Activated T-cell treated with anti-CD3 and anti-CD28 coated beads, Interleukin-2, amount 50 U/mL, for 4 hours (primary cell): ENCODE results near the gene SYT1. TPM values are rescaled to one million over a fixed set of nuclear protein-coding genes. Genes with fewer than 3 reads are reported as not detected.

Experiments
- ATAC-seq, 2 donors: fragments of 200-7000 bp; cut with Tn5 transposase; one replicate each; pipeline ENCODE4 v1.10.0; 2021
- DNase-seq: peaks from one replicate; pipeline ENCODE4 v3.0.0-alpha.2; 2020
- H3K27me3 Mint-ChIP-seq: one replicate; pipeline ENCODE4 v1.8.0; 2021; ENCODE audit warnings: low read depth, mixed read lengths
- H3K36me3 Mint-ChIP-seq: one replicate; pipeline ENCODE4 v1.8.0; 2022; ENCODE audit warnings: mixed read lengths; ENCODE audit not compliant: insufficient read depth
- H3K4me1 Mint-ChIP-seq: one replicate; pipeline ENCODE4 v1.8.0; 2021; ENCODE audit warnings: low read depth, mixed read lengths
- H3K4me3 Mint-ChIP-seq: one replicate; pipeline ENCODE4 v1.8.0; 2021; ENCODE audit warnings: mild to moderate bottlenecking, moderate library complexity, mixed read lengths
- H3K9me3 Mint-ChIP-seq: one replicate; pipeline ENCODE4 v1.8.0; 2021; ENCODE audit warnings: mixed read lengths
- total RNA-seq, 3 donors: library from RNA; stranded (reverse); gene quantifications; one replicate each; pipeline ENCODE4 v1.2.1, GENCODE V29; 2021

SYT1 gene
- total RNA-seq, 3 donors from 2014 or later = 0.16 TPM; not detected in 2

GRCh38 chr12:78966926-78967325 lies 102.4 kb downstream of the SYT1 start:
- Mint-ChIP-seq H3K27me3 (no peaks in the 10 kb centered on the region), H3K36me3 (no peaks in the 10 kb centered on the region), H3K4me3 (no peak overlapping the region), H3K4me1 (no peaks in the 10 kb centered on the region), H3K9me3 (peaks cover 19% of the 10 kb centered on the region)
- ATAC-seq (no peak), DNase-seq (no peak)

DNA sequence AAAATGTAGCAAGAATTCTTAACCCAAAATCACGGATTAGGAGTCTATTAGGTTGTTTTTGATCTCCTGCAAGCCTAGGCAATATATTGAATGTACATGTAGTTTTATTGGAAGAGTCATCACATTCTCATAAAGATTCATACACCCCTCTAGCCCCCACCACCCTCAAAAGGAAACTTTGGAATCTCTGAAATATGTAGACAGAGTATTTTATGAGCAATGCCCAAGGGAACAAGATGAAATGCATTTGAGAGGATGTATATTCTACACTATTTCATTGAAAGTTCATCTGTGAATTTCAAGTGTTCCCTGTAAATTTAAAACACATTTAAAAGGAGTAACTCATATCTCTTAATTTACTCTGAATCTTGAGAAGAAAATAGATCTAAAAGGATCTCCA lies 103.7 kb downstream of the SYT1 start:
- Mint-ChIP-seq H3K36me3 (no peaks in the 10 kb centered on the region), H3K4me3 (no peak overlapping the region), H3K9me3 (peaks cover 19% of the 10 kb centered on the region), H3K27me3 (no peaks in the 10 kb centered on the region), H3K4me1 (no peaks in the 10 kb centered on the region)
- DNase-seq (no peak), ATAC-seq (no peak)

DNA sequence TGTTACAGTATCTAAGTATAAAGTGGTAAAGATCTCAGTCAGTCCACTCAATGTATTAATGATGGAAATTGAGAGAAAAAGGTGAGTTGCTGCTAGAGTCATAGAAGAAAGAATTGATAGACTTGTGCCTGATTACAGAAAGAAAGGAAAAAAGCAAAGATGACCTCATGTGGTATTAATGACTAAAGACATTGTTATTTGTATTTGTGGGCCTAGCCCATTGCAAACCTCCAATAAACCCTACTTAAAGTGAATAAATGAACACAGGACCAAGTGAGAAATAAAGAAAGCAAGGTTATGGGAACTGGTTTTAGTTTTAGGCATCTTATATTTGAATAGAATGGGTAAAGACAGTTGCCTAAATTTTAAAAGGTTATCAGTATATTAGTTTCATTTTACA lies 105.5 kb downstream of the SYT1 start:
- H3K4me1 Mint-ChIP-seq = no peaks in the 10 kb centered on the region
- no peak for ATAC-seq
- DNase-seq = no peak
- no peaks in the 10 kb centered on the region for H3K27me3 Mint-ChIP-seq
- peaks cover 13% of the 10 kb centered on the region for H3K9me3 Mint-ChIP-seq
- H3K4me3 Mint-ChIP-seq = no peak overlapping the region
- H3K36me3 Mint-ChIP-seq = no peaks in the 10 kb centered on the region

DNA sequence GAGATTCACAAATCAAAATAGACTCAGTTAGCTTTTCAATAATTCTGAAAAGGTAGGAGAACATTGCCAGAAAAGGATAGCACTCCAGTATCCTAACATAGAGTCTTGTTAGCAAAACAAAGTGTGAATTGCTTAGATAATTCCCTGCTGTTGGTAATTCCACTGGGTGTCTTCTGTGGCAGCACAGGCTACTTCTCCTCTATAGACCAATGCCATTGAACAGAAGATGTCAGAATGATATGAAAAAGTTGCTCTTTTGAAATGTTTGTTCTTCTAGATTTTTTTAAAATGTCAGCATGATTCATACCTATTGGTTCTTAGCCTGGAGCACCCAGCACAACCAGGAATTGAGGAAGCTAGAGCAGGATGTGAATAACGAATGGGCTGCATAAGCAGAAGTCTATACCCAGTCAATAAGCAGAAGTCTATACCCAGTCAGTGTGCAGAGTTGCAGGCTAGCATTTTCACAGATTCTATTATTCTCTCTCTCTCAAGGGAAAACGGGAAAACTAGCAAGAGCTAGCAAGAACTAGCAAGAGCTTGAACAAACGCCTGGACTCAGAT lies 112.8 kb downstream of the SYT1 start:
- Mint-ChIP-seq H3K27me3 (no peaks in the 10 kb centered on the region), H3K9me3 (no peaks in the 10 kb centered on the region), H3K4me1 (no peaks in the 10 kb centered on the region), H3K36me3 (no peaks in the 10 kb centered on the region), H3K4me3 (no peak overlapping the region)
- DNase-seq (no peak), ATAC-seq (no peak)

- ATAC-seq (no peak), DNase-seq (no peak)
- Mint-ChIP-seq H3K4me3 (no peak overlapping the region), H3K27me3 (no peaks in the 10 kb centered on the region), H3K36me3 (no peaks in the 10 kb centered on the region), H3K9me3 (no peaks in the 10 kb centered on the region), H3K4me1 (no peaks in the 10 kb centered on the region)
Measured at GRCh38 chr12:78994168-78994791, 129.7 kb downstream of the SYT1 start.

GRCh38 chr12:79000501-79000900 lies 135.9 kb downstream of the SYT1 start:
- no peak for DNase-seq
- H3K9me3 Mint-ChIP-seq = peaks cover 3% of the 10 kb centered on the region
- H3K27me3 Mint-ChIP-seq = no peaks in the 10 kb centered on the region
- no peaks in the 10 kb centered on the region for H3K4me1 Mint-ChIP-seq
- H3K36me3 Mint-ChIP-seq = no peaks in the 10 kb centered on the region
- H3K4me3 Mint-ChIP-seq = no peak overlapping the region
- no peak for ATAC-seq

GRCh38 chr12:79001404-79001803 lies 136.8 kb downstream of the SYT1 start:
- no peak for ATAC-seq
- H3K4me1 Mint-ChIP-seq = no peaks in the 10 kb centered on the region

DNA sequence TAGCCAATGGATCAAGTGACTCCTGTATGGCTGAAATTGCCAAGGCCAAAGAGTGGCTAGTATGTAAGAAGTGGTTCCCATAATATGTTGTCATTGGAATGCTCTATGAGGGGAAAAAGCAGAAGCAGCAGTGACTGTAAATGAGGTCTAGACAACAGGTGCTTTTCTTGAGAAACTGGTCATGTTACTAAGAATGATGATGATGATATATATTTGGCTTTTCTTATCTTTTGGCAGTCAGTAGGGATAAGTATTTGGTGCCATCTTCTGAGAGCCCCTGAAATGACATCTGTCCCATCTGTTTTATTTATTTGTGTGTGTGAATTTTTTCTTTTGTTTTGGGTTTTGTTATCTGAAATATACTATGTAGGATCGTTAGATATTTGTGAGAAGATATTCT lies 141.7 kb downstream of the SYT1 start:
- Mint-ChIP-seq H3K4me1 (no peaks in the 10 kb centered on the region), H3K27me3 (no peaks in the 10 kb centered on the region), H3K36me3 (no peaks in the 10 kb centered on the region), H3K9me3 (peaks cover 13% of the 10 kb centered on the region), H3K4me3 (no peak overlapping the region)
- DNase-seq (no peak), ATAC-seq (no peak)

More at GRCh38 chr12:79001404-79001803, 136.8 kb downstream of the SYT1 start:
- H3K9me3 Mint-ChIP-seq = peaks cover 3% of the 10 kb centered on the region
- H3K36me3 Mint-ChIP-seq = no peaks in the 10 kb centered on the region
- no peaks in the 10 kb centered on the region for H3K27me3 Mint-ChIP-seq
- no peak overlapping the region for H3K4me3 Mint-ChIP-seq
- no peak for DNase-seq

GRCh38 chr12:79008591-79008990 lies 144.0 kb downstream of the SYT1 start:
- Mint-ChIP-seq H3K4me1 (no peaks in the 10 kb centered on the region), H3K4me3 (no peak overlapping the region), H3K9me3 (peaks cover 9% of the 10 kb centered on the region), H3K36me3 (no peaks in the 10 kb centered on the region), H3K27me3 (no peaks in the 10 kb centered on the region)
- DNase-seq (no peak), ATAC-seq (no peak)

GRCh38 chr12:79012636-79013035 lies 148.1 kb downstream of the SYT1 start:
- DNase-seq (no peak), ATAC-seq (no peak)
- H3K36me3 Mint-ChIP-seq = no peaks in the 10 kb centered on the region
- H3K9me3 Mint-ChIP-seq = peaks cover 14% of the 10 kb centered on the region
- H3K4me3 Mint-ChIP-seq = no peak overlapping the region
- no peaks in the 10 kb centered on the region for H3K27me3 Mint-ChIP-seq
- no peaks in the 10 kb centered on the region for H3K4me1 Mint-ChIP-seq

- peaks cover 8% of the 10 kb centered on the region for H3K9me3 Mint-ChIP-seq
- no peak overlapping the region for H3K4me3 Mint-ChIP-seq
- DNase-seq (no peak), ATAC-seq (no peak)
- H3K36me3 Mint-ChIP-seq = no peaks in the 10 kb centered on the region
- no peaks in the 10 kb centered on the region for H3K27me3 Mint-ChIP-seq
- H3K4me1 Mint-ChIP-seq = no peaks in the 10 kb centered on the region
Measured at GRCh38 chr12:79016181-79016580, 151.6 kb downstream of the SYT1 start.

DNA sequence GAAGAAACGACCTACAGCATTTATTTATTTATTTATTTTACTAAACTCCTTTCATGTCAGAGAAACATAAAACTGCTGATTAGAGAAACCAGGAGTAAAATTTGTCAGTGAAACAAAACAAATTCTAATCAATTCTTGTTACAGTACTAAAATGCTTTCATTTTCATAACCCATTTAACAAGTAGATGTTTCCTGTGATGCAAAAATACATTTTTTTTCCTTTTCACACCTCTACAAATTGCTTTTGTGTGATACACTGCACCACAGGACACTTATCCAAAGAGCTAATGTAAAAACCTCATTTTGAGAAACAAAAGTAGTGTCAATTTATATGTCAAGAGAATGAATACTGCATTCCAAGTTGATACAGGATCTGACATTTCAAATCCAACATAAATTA lies 155.1 kb downstream of the SYT1 start:
- no peak for DNase-seq
- no peaks in the 10 kb centered on the region for H3K4me1 Mint-ChIP-seq
- no peak overlapping the region for H3K4me3 Mint-ChIP-seq
- peaks cover 8% of the 10 kb centered on the region for H3K9me3 Mint-ChIP-seq
- no peaks in the 10 kb centered on the region for H3K27me3 Mint-ChIP-seq
- no peak for ATAC-seq
- H3K36me3 Mint-ChIP-seq = no peaks in the 10 kb centered on the region

DNA sequence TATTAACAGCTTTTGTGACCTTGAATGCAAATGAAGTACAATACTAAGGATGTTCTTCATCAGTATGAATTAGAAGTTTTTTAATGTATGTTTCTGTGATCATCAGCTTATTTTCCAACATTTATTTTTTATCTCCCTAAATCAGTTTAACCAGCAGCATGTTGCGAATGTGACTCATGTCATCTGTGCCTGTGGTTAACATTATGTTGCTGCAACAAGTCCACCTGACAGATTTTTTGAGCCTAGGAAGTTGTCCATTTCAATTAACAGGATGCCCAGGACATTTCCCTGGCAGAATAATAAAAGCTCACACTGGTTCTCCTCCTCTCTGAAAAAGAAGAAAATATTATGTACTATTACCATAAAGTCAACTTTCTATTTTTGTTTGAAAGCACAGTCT lies 155.5 kb downstream of the SYT1 start:
- ATAC-seq (no peak), DNase-seq (no peak)
- no peaks in the 10 kb centered on the region for H3K27me3 Mint-ChIP-seq
- H3K9me3 Mint-ChIP-seq = peaks cover 8% of the 10 kb centered on the region
- H3K4me3 Mint-ChIP-seq = no peak overlapping the region
- no peaks in the 10 kb centered on the region for H3K36me3 Mint-ChIP-seq
- no peaks in the 10 kb centered on the region for H3K4me1 Mint-ChIP-seq

- DNase-seq = no peak
- Mint-ChIP-seq H3K9me3 (peaks cover 8% of the 10 kb centered on the region), H3K4me1 (no peaks in the 10 kb centered on the region), H3K4me3 (no peak overlapping the region), H3K36me3 (no peaks in the 10 kb centered on the region), H3K27me3 (no peaks in the 10 kb centered on the region)
- ATAC-seq = no peak
Measured at GRCh38 chr12:79021021-79021420, 156.4 kb downstream of the SYT1 start.

DNA sequence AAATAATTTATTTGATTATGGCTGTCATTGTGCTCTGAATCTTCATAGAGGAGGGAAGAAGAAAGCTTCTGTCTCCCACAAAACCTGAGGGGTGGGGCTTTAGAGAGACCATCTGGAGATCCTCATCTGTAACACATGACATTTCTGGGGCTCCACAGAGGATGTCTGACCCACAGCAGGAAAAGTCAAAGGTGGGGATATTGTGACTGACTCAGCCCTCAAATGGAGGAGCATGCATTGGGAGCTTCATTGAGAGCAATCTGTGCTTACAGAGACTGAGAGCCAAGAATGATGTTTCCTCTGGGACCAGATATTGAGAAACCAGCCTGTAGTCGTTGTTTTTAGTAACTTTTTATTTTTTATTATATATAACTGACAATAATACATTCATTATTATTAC lies 158.7 kb downstream of the SYT1 start:
- Mint-ChIP-seq H3K36me3 (no peaks in the 10 kb centered on the region), H3K4me3 (no peak overlapping the region), H3K9me3 (no peaks in the 10 kb centered on the region), H3K4me1 (no peaks in the 10 kb centered on the region), H3K27me3 (no peaks in the 10 kb centered on the region)
- no peak for DNase-seq
- no peak for ATAC-seq
